HepG2 (cell line): Measurements from ENCODE around the gene TNFRSF1B. TPM values are rescaled to one million over a fixed set of nuclear protein-coding genes. Genes with fewer than 3 reads are reported as not detected.

Experiments used
- ATAC-seq: fragments of 200-7000 bp; cut with Tn5 transposase; 3 replicates; pipeline ENCODE4 v1.9.1; 2020; ENCODE audit warnings: mild to moderate bottlenecking, moderate library complexity
- BruUV-seq: library from RNA; stranded (reverse); fragments of 400-500 nt; replicated peaks from 2 replicates; lab custom pipeline; 2021; lab: Mats Ljungman, UMichigan
- CTCF ChIA-PET: fragments of 300-600 bp; formaldehyde crosslinking; extraction: SDS; loops from one replicate; lab custom pipeline; 2021; ENCODE audit warnings: low total read pairs, inconsistent platforms, low intra/inter-chr PET ratio; lab: Yijun Ruan, JAX
- POLR2A ChIA-PET: fragments of 350-600 bp; sonication (Branson Sonifier 250); formaldehyde crosslinking; loops from one replicate; lab custom pipeline; 2020; ENCODE audit warnings: antibody characterized with exemption, inconsistent platforms; lab: Yijun Ruan, JAX
- DNase-seq: peaks from one replicate; pipeline ENCODE4 v3.0.0-alpha.2; 2015; ENCODE audit warnings: low spot score
- FAIRE-seq: peaks from 3 replicates; lab custom pipeline; 2011; peaks lifted over from hg19 to GRCh38; lab: Jason Lieb, UNC
- H2AFZ ChIP-seq: one replicate; pipeline ENCODE4 v1.6.1; 2011; ENCODE audit warnings: low read length, inconsistent platforms
- H3K27ac ChIP-seq: fragments of 300-600 bp; 3 replicates; pipeline ENCODE4 v1.8.0; 2011; ENCODE audit warnings: mixed run types, mild to moderate bottlenecking, mixed read lengths, low read length, inconsistent platforms; ENCODE audit not compliant: insufficient read depth; ENCODE audit errors: extremely low read length
- H3K27me3 ChIP-seq, 2 experiments: fragments of 200-600 bp in 1 of 2; 2 replicates in 1 of 2; 3 replicates in 1 of 2; pipeline versions ENCODE4 v1.6.0 to v1.8.0; 2011; ENCODE audit warnings: low read length in 2 of 2, mild to moderate bottlenecking in 2 of 2, moderate library complexity in 2 of 2, inconsistent platforms in 1 of 2; ENCODE audit not compliant: insufficient read depth in 2 of 2, control insufficient read depth in 1 of 2
- H3K36me3 ChIP-seq, 2 experiments: fragments of 200-600 bp in 1 of 2; replicated peaks in 1 of 2; 2 replicates in 1 of 2; 3 replicates in 1 of 2; pipeline versions ENCODE4 v1.5.1 to v1.8.0; 2011; ENCODE audit warnings: low read length in 2 of 2, inconsistent platforms in 1 of 2; ENCODE audit not compliant: insufficient read depth in 2 of 2, control insufficient read depth in 1 of 2
- H3K4me1 ChIP-seq: 2 replicates; pipeline ENCODE4 v1.5.1; 2012; ENCODE audit warnings: low read length, inconsistent platforms; ENCODE audit not compliant: insufficient read depth
- H3K4me2 ChIP-seq: 2 replicates; pipeline ENCODE4 v1.6.0; 2011; ENCODE audit warnings: low read depth, low read length, inconsistent platforms
- H3K4me3 ChIP-seq, 3 experiments: fragments of 200-600 bp in 1 of 3; sonication (generic), shearing (Covaris generic) in 1 of 3; replicated peaks in 1 of 3; 2 replicates each; pipeline ENCODE4 v1.5.1; 2011 to 2016; ENCODE audit warnings: low read length in 3 of 3, inconsistent platforms in 2 of 3, low read depth in 2 of 3, mild to moderate bottlenecking in 2 of 3, control low read depth in 1 of 3, mixed read lengths in 1 of 3; ENCODE audit not compliant: insufficient read depth in 1 of 3
- H3K79me2 ChIP-seq: one replicate; pipeline ENCODE4 v1.6.1; 2011; ENCODE audit warnings: low read length, inconsistent platforms; ENCODE audit not compliant: insufficient read depth
- H3K9ac ChIP-seq: 2 replicates; pipeline ENCODE4 v1.6.0; 2011; ENCODE audit warnings: mild to moderate bottlenecking, low read depth, low read length, inconsistent platforms; ENCODE audit not compliant: insufficient read depth
- H3K9me3 ChIP-seq: 2 replicates; pipeline ENCODE4 v1.5.1; 2012; ENCODE audit warnings: mild to moderate bottlenecking, low read length
- H4K20me1 ChIP-seq: 2 replicates; pipeline ENCODE4 v1.6.0; 2011; ENCODE audit warnings: inconsistent platforms, mild to moderate bottlenecking, low read length, moderate library complexity; ENCODE audit not compliant: insufficient read depth
- RBM39 ChIP-seq: fragments of 200-400 bp; formaldehyde crosslinking; IDR thresholded peaks from one replicate; pipeline ENCODE4 v1.6.1; 2018; ENCODE audit warnings: antibody characterized with exemption, mild to moderate bottlenecking, low read depth, low read length; ENCODE audit not compliant: poor library complexity, severe bottlenecking
- RFX5 ChIP-seq: IDR thresholded peaks from 2 replicates; pipeline ENCODE4 v1.6.1; 2011; ENCODE audit warnings: low read depth, low read length, improper control_type of control experiment
- ZBTB20 ChIP-seq: sonication (generic); formaldehyde crosslinking; IDR thresholded peaks from 2 replicates; pipeline ENCODE4 v1.8.1; 2023; ENCODE audit warnings: missing genetic modification reagents, low read depth, mild to moderate bottlenecking, borderline replicate concordance
- WGBS: methylation state at CpG from one replicate; pipeline ENCODE4 v1.1.6; 2017; ENCODE audit warnings: low lambda C conversion rate; 5-methylcytosine and 5-hydroxymethylcytosine counted together
- in situ Hi-C: cut with HindIII; loops from 2 replicates; pipeline ENCODE4 v1.10.0; 2017; ENCODE audit warnings: low pct_unique_long_range_greater_than_20kb; ENCODE audit not compliant: extremely low pct_ligation_motif_present
- intact Hi-C: fragments of 100-400 bp; cut with micrococcal nuclease; formaldehyde crosslinking; loops from one replicate; pipeline ENCODE4 v1.10.0; 2022; ENCODE audit not compliant: unreplicated experiment
- polyA plus RNA-seq, 8 experiments: library from polyadenylated mRNA; depleted of rRNA in 3 of 8; stranded (reverse) in 7 of 8; unstranded in 1 of 8; fragments of >200 nt; fragmentation: Illumina TruSeq in 4 of 8; extraction: Trizol in 4 of 8; gene quantifications; 2 replicates each; pipeline versions ENCODE4 v1.2.1 to v1.2.3, GENCODE V29; 2011 to 2016; ENCODE audit warnings: low read depth in 4 of 8, missing spikeins in 1 of 8, mixed read lengths in 1 of 8; ENCODE audit not compliant: insufficient read depth in 1 of 8
- total RNA-seq, 5 experiments: library from RNA; depleted of rRNA; stranded (reverse); fragments of >200 nt; fragmentation: Illumina TruSeq; extraction: Trizol; gene quantifications; 2 replicates each; pipeline ENCODE4 v1.2.3, GENCODE V29; 2016; ENCODE audit warnings: low read depth in 1 of 5

The TNFRSF1B gene
- total and polyA plus RNA-seq, 2 of the 13 experiments (the other 11 are each of a cell fraction or from before 2014, with no cell fraction given): 0.04 to 0.11 TPM

DNA sequence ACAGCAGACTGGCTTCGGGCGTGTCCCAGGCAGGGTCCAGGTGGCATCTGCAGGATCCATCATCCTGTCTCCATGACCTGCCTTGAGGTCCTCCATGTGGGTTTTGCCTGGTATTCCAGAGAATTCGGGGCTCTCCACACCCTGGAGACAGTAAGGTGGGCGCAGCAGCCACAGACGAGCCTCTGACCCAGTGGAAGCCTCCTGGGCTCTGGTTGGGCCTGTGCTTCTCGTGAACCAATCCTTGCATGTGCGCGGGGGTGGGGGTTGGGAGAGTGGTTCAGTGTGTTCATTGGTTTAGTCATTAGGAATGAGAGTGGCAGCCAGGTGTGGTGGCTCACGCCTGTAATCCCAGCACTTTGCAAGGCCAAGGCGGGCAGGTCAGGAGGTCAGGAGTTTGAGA lies 32.1 kb upstream of the TNFRSF1B start:
- H3K79me2 ChIP-seq: no peaks in the 10 kb centered on the region
- H3K4me3 ChIP-seq: no peak overlapping the region
- intact Hi-C loops: no loop called here
- H3K9ac ChIP-seq: no peak overlapping the region
- ATAC-seq: no peak
- peaks cover 3 to 22% of the 10 kb centered on the region in 2 experiments; a peak in 4 of 5 replicates for H3K27me3 ChIP-seq
- 35% methylated on average over 7 of the region's 10 CpGs for WGBS
- H3K4me1 ChIP-seq: peaks cover 20% of the 10 kb centered on the region
- no peak overlapping the region for H3K27ac ChIP-seq
- no peak for DNase-seq
- no peaks in the 10 kb centered on the region for H4K20me1 ChIP-seq
- H3K9me3 ChIP-seq: no peaks in the 10 kb centered on the region
- H2AFZ ChIP-seq: no peak overlapping the region
- ChIA-PET POLR2A (no interaction called here), CTCF (no interaction called here)
- no peak for FAIRE-seq
- BruUV-seq: no TSS peak
- in situ Hi-C loops: no loop called here
- H3K4me2 ChIP-seq: no peak overlapping the region
- no peaks in the 10 kb centered on the region for H3K36me3 ChIP-seq
- TF ChIP-seq RBM39 (no peak), ZBTB20 (CRISPR knock-in tag) (no peak)

DNA sequence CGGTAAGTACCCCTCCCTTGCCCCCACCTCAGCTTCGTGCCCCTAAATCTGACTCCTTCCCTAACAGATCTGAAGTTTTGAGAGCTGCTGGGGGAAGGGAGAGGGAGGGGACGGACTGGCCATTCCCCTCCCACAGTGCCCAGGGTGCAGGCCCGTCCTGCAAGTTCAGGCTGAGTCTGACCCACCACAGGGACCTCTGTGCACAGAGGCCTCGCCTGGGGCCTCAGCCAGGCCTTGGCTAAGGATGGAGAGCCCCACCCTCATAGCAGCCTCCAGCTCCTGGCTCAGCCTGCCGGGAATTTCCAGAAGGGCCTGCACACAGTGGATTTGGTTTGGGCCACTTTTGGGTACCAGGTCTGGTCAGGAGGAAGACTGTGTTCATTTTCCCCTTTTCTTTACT lies 31.2 kb upstream of the TNFRSF1B start:
- CTCF ChIA-PET: no interaction called here
- 6% methylated on average over 2 of the region's 6 CpGs for WGBS
- Histone ChIP-seq H2AFZ (no peak overlapping the region), H3K4me3 (no peak overlapping the region), H3K4me2 (no peak overlapping the region), H3K4me1 (peaks cover 11% of the 10 kb centered on the region), H3K9me3 (no peaks in the 10 kb centered on the region), H4K20me1 (no peaks in the 10 kb centered on the region), H3K27ac (no peak overlapping the region), H3K9ac (no peak overlapping the region), H3K36me3 (no peaks in the 10 kb centered on the region), H3K79me2 (no peaks in the 10 kb centered on the region), H3K27me3 (peaks cover 3 to 22% of the 10 kb centered on the region in 2 experiments; a peak in 4 of 5 replicates)
- POLR2A ChIA-PET: no interaction called here
- FAIRE-seq (no peak), DNase-seq (no peak), ATAC-seq (no peak)
- BruUV-seq: no TSS peak
- intact Hi-C loops (no loop called here), in situ Hi-C loops (no loop called here)
- no peak for TF ChIP-seq RFX5
